ENCODE measurements around the gene TPSAB1. TPM values are rescaled to one million over a fixed set of nuclear protein-coding genes. Genes with fewer than 3 reads are reported as not detected.

Gene TPSAB1
- polyA plus RNA-seq, 3 donors = not detected

GRCh38 chr16:1282324-1282973, 41.9 kb downstream of the TPSAB1 start:
- intact Hi-C loops (cut with micrococcal nuclease) = no loop called here
- Histone ChIP-seq H3K9ac (ENCODE audit: insufficient read depth, low read length, poor library complexity, severe bottlenecking) (peak overlapping the region; percentile 21), H3K27ac (ENCODE audit: low read depth in 1 of 2, low read length in 2 of 2) (no peak overlapping the region), H3K36me3 (replicated peaks in 1 of 2; ENCODE audit: control insufficient read depth in 1 of 2, insufficient read depth in 2 of 2, low read length in 2 of 2) (no peaks in the 10 kb centered on the region), H4K20me1 (ENCODE audit: insufficient read depth, low read length) (no peaks in the 10 kb centered on the region), H3K79me2 (ENCODE audit: insufficient read depth, low read length) (no peaks in the 10 kb centered on the region), H3K4me2 (replicated peaks; ENCODE audit: extremely low read depth, low read length, poor library complexity, severe bottlenecking) (no peak overlapping the region), H3K27me3 (ENCODE audit: control insufficient read depth in 2 of 2, insufficient read depth in 2 of 2, low read length in 2 of 2) (peaks cover 0 to 3% of the 10 kb centered on the region in 2 donors), H2AFZ (ENCODE audit: insufficient read depth, low read depth, low read length, poor library complexity, severe bottlenecking) (no peak overlapping the region), H3K9me3 (replicated peaks in 1 of 2; ENCODE audit: control insufficient read depth in 1 of 2, insufficient read depth in 1 of 2, low read length in 2 of 2) (no peaks in the 10 kb centered on the region), H3K4me1 (ENCODE audit: control insufficient read depth in 1 of 2, insufficient read depth in 2 of 2, low read length in 2 of 2) (peaks cover 14 to 16% of the 10 kb centered on the region in 2 donors), H3K4me3 (replicated peaks in 1 of 3; ENCODE audit: low read depth in 2 of 3, low read length in 3 of 3) (no peak overlapping the region)
- no peak for DNase-seq
- H3K27me3 Mint-ChIP-seq (ENCODE audit: low read depth in 3 of 3) = peaks cover 13 to 32% (median 25%) of the 10 kb centered on the region in 3 donors
- H3K27ac Mint-ChIP-seq = no peak overlapping the region
- H3K4me1 Mint-ChIP-seq = peaks cover 20% of the 10 kb centered on the region
- 33% methylated on average over 12 of the region's 17 CpGs for WGBS (ENCODE audit: insufficient coverage)
- peaks cover 0 to 2% (median 0%) of the 10 kb centered on the region in 7 donors for H3K9me3 Mint-ChIP-seq
- no peak for TF ChIP-seq CTCF (IDR thresholded peaks at IDR 0.05)
- no peak overlapping the region for H3K4me3 Mint-ChIP-seq
- no peaks in the 10 kb centered on the region for H3K36me3 Mint-ChIP-seq

DNA sequence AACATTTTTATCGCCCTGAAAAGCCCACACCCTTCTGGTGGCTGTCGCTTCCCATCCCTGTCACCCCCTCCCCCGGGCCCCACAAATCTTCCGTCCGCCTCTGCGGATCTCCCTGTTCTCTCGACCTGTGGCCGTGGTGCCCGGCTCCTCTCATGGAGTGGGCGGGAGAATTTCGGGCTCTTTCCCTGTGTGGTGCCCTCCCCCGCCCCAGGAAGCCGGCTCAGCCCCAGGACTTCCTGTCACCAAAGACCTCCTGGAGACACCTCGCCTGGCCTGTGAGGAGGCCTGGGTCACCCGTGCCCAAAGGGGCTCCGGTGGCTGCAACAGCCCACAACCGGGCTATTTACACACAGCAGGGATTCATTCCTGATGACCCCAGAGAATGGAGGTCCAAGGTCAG, 42.8 kb downstream of the TPSAB1 start:
- 30% methylated on average over 14 of the region's 17 CpGs for WGBS (ENCODE audit: insufficient coverage)
- no peaks in the 10 kb centered on the region for H3K36me3 ChIP-seq (replicated peaks in 1 of 2; ENCODE audit: control insufficient read depth in 1 of 2, insufficient read depth in 2 of 2, low read length in 2 of 2)
- no peak overlapping the region for H2AFZ ChIP-seq (ENCODE audit: insufficient read depth, low read depth, low read length, poor library complexity, severe bottlenecking)
- H3K27ac Mint-ChIP-seq = no peak overlapping the region
- no peak overlapping the region for H3K4me2 ChIP-seq (replicated peaks; ENCODE audit: extremely low read depth, low read length, poor library complexity, severe bottlenecking)
- no peak overlapping the region for H3K4me3 ChIP-seq (replicated peaks in 1 of 3; ENCODE audit: low read depth in 2 of 3, low read length in 3 of 3)
- H3K9ac ChIP-seq (ENCODE audit: insufficient read depth, low read length, poor library complexity, severe bottlenecking) = no peak overlapping the region
- peaks cover 20% of the 10 kb centered on the region for H3K4me1 Mint-ChIP-seq
- no peaks in the 10 kb centered on the region for H3K9me3 Mint-ChIP-seq
- intact Hi-C loops (cut with micrococcal nuclease) = no loop called here
- no peak for DNase-seq
- no peaks in the 10 kb centered on the region for H3K79me2 ChIP-seq (ENCODE audit: insufficient read depth, low read length)
- H3K9me3 ChIP-seq (replicated peaks in 1 of 2; ENCODE audit: control insufficient read depth in 1 of 2, insufficient read depth in 1 of 2, low read length in 2 of 2) = no peaks in the 10 kb centered on the region
- no peaks in the 10 kb centered on the region for H3K36me3 Mint-ChIP-seq
- no peak for TF ChIP-seq CTCF (IDR thresholded peaks at IDR 0.05)
- peaks cover 14 to 16% of the 10 kb centered on the region in 2 donors for H3K4me1 ChIP-seq (ENCODE audit: control insufficient read depth in 1 of 2, insufficient read depth in 2 of 2, low read length in 2 of 2)
- no peaks in the 10 kb centered on the region for H4K20me1 ChIP-seq (ENCODE audit: insufficient read depth, low read length)
- peaks cover 10 to 31% (median 24%) of the 10 kb centered on the region in 3 donors for H3K27me3 Mint-ChIP-seq (ENCODE audit: low read depth in 3 of 3)
- peak overlapping the region in 1 of 2 donors; percentile 44 for H3K4me3 Mint-ChIP-seq
- H3K27ac ChIP-seq (ENCODE audit: low read depth in 1 of 2, low read length in 2 of 2) = no peak overlapping the region
- peaks cover 0 to 7% of the 10 kb centered on the region in 2 donors for H3K27me3 ChIP-seq (ENCODE audit: control insufficient read depth in 2 of 2, insufficient read depth in 2 of 2, low read length in 2 of 2)
